ENCODE measurements around the gene PSMA6. TPM values are rescaled to one million over a fixed set of nuclear protein-coding genes. Genes with fewer than 3 reads are reported as not detected.
"Not testable (repeated sequence)": the region's sequence is repeated elsewhere in the genome, so short reads cannot be mapped to it uniquely, and the experiment has no call there.

PSMA6 gene
- total RNA-seq, 1 experiment from 2014 or later, result 410 TPM

- no peak for DNase-seq (ENCODE audit: low read depth)
- in situ Hi-C loops (cut with HindIII; ENCODE audit: low pct_unique_long_range_greater_than_20kb, low sequenced_read_pairs), result no loop called here
Observed at GRCh38 chr14:35352274-35353233, 60.4 kb downstream of the PSMA6 start.

GRCh38 chr14:35353409-35354172, 61.4 kb downstream of the PSMA6 start:
- in situ Hi-C loops (cut with HindIII; ENCODE audit: low pct_unique_long_range_greater_than_20kb, low sequenced_read_pairs), result no loop called here

GRCh38 chr14:35355235-35355634, 63.1 kb downstream of the PSMA6 start:
- DNase-seq (ENCODE audit: low read depth); in situ Hi-C loops (cut with HindIII; ENCODE audit: low pct_unique_long_range_greater_than_20kb, low sequenced_read_pairs): not testable (repeated sequence)

More at GRCh38 chr14:35353409-35354172, 61.4 kb downstream of the PSMA6 start:
- no peak for DNase-seq (ENCODE audit: low read depth)

GRCh38 chr14:35355981-35356841, 64.0 kb downstream of the PSMA6 start:
- DNase-seq (ENCODE audit: low read depth), result no peak
- in situ Hi-C loops (cut with HindIII; ENCODE audit: low pct_unique_long_range_greater_than_20kb, low sequenced_read_pairs), result no loop called here

- DNase-seq (ENCODE audit: low read depth); in situ Hi-C loops (cut with HindIII; ENCODE audit: low pct_unique_long_range_greater_than_20kb, low sequenced_read_pairs): not testable (repeated sequence)
Observed at GRCh38 chr14:35359655-35360054, 67.5 kb downstream of the PSMA6 start.

- DNase-seq (ENCODE audit: low read depth), result no peak
- in situ Hi-C loops (cut with HindIII; ENCODE audit: low pct_unique_long_range_greater_than_20kb, low sequenced_read_pairs), result no loop called here
Observed at GRCh38 chr14:35361141-35361480, 68.9 kb downstream of the PSMA6 start.

- no peak for DNase-seq (ENCODE audit: low read depth)
- in situ Hi-C loops (cut with HindIII; ENCODE audit: low pct_unique_long_range_greater_than_20kb, low sequenced_read_pairs), result no loop called here
Observed at GRCh38 chr14:35362450-35362849, 70.3 kb downstream of the PSMA6 start.

- DNase-seq (ENCODE audit: low read depth), result no peak
- in situ Hi-C loops (cut with HindIII; ENCODE audit: low pct_unique_long_range_greater_than_20kb, low sequenced_read_pairs), result no loop called here
Observed at GRCh38 chr14:35362911-35363374, 70.8 kb downstream of the PSMA6 start.

GRCh38 chr14:35365130-35366055, 73.2 kb downstream of the PSMA6 start:
- in situ Hi-C loops (cut with HindIII; ENCODE audit: low pct_unique_long_range_greater_than_20kb, low sequenced_read_pairs), result no loop called here
- DNase-seq (ENCODE audit: low read depth), result peak; percentile 84

GRCh38 chr14:35366056-35366451, 73.9 kb downstream of the PSMA6 start:
- in situ Hi-C loops (cut with HindIII; ENCODE audit: low pct_unique_long_range_greater_than_20kb, low sequenced_read_pairs), result no loop called here
- DNase-seq (ENCODE audit: low read depth), result peak; percentile 35

- in situ Hi-C loops (cut with HindIII; ENCODE audit: low pct_unique_long_range_greater_than_20kb, low sequenced_read_pairs), result no loop called here
- DNase-seq (ENCODE audit: low read depth), result no peak
Observed at GRCh38 chr14:35366521-35366976, 74.4 kb downstream of the PSMA6 start.

- in situ Hi-C loops (cut with HindIII; ENCODE audit: low pct_unique_long_range_greater_than_20kb, low sequenced_read_pairs), result no loop called here
- no peak for DNase-seq (ENCODE audit: low read depth)
Observed at GRCh38 chr14:35367056-35367372, 74.8 kb downstream of the PSMA6 start.

Other genes with a start within 250 kb of the PSMA6 start
- gene FAM177A1, start 246.1 kb upstream of the PSMA6 start, total RNA-seq (2014; rRNA removed; shearing (Covaris generic); ENCODE audit: low replicate concordance), result 35.7 and 42.3 TPM in 2 replicates
- gene PPP2R3C, start 170.4 kb upstream of the PSMA6 start, total RNA-seq (2014; rRNA removed; shearing (Covaris generic); ENCODE audit: low replicate concordance), result 5.4 and 10.5 TPM in 2 replicates
- 22.8 and 40.7 TPM in 2 replicates for gene PRORP, start 169.8 kb upstream of the PSMA6 start, total RNA-seq (2014; rRNA removed; shearing (Covaris generic); ENCODE audit: low replicate concordance)
- 148 and 158 TPM in 2 replicates for gene NFKBIA, start 112.4 kb downstream of the PSMA6 start, total RNA-seq (2014; rRNA removed; shearing (Covaris generic); ENCODE audit: low replicate concordance)
- not detected in 2 replicates for gene INSM2, start 241.8 kb downstream of the PSMA6 start, total RNA-seq (2014; rRNA removed; shearing (Covaris generic); ENCODE audit: low replicate concordance)

Measured in Caki2 (cell line).